Measurements from ENCODE around the gene AKIP1.

DNA sequence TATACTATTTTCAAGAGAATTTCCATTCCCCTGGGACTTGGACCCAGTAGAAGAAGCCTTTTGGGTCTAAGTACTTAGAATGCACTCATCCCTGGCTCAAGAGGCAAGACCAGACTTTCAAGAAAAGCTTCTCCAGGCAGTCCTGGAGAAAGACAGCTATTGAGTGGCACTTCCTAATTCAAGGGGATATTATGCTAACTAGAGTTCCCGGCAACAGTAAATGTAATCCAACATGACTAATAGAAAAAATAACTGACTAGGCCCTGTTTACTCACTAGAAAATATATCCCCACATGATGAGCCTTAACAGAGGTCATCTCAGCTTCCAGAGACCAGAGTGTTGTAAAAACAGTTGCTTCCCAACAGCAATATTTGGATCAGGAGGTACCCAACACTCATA, 47.2 kb upstream of the AKIP1 start:
- TF ChIP-seq, protein P1, sequence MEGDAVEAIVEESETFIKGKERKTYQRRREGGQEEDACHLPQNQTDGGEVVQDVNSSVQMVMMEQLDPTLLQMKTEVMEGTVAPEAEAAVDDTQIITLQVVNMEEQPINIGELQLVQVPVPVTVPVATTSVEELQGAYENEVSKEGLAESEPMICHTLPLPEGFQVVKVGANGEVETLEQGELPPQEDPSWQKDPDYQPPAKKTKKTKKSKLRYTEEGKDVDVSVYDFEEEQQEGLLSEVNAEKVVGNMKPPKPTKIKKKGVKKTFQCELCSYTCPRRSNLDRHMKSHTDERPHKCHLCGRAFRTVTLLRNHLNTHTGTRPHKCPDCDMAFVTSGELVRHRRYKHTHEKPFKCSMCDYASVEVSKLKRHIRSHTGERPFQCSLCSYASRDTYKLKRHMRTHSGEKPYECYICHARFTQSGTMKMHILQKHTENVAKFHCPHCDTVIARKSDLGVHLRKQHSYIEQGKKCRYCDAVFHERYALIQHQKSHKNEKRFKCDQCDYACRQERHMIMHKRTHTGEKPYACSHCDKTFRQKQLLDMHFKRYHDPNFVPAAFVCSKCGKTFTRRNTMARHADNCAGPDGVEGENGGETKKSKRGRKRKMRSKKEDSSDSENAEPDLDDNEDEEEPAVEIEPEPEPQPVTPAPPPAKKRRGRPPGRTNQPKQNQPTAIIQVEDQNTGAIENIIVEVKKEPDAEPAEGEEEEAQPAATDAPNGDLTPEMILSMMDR (IDR thresholded peaks at IDR 0.05) = no peak
- TF ChIP-seq POLR2A (IDR thresholded peaks at IDR 0.05) (no peak), EP300 (IDR thresholded peaks at IDR 0.05; ENCODE audit: low read depth) (no peak), POLR2AphosphoS5 (IDR thresholded peaks at IDR 0.05) (no peak)

All from transverse colon (tissue), 4 donors.